Progenitor cell of endocrine pancreas (in vitro differentiated cells): ENCODE measurements around the gene IGF1R. TPM values are rescaled to one million over a fixed set of nuclear protein-coding genes. Genes with fewer than 3 reads are reported as not detected.

Source experiments
- DNase-seq: peaks from one replicate; pipeline ENCODE4 v3.0.0; 2021; ENCODE audit warnings: low spot score; ENCODE audit not compliant: unreplicated experiment
- H3K27ac Mint-ChIP-seq: 2 replicates; pipeline ENCODE4 v1.8.0; 2021; ENCODE audit warnings: mild to moderate bottlenecking, moderate library complexity, mixed read lengths
- H3K27me3 Mint-ChIP-seq: 2 replicates; pipeline ENCODE4 v1.8.0; 2021; ENCODE audit warnings: mixed read lengths
- H3K36me3 Mint-ChIP-seq: 2 replicates; pipeline ENCODE4 v1.8.0; 2022; ENCODE audit warnings: mixed read lengths; ENCODE audit not compliant: insufficient read depth
- H3K4me1 Mint-ChIP-seq: 2 replicates; pipeline ENCODE4 v1.8.0; 2021; ENCODE audit warnings: low read depth, mixed read lengths
- H3K4me3 Mint-ChIP-seq: 2 replicates; pipeline ENCODE4 v1.8.0; 2021; ENCODE audit warnings: low read depth, mild to moderate bottlenecking, moderate library complexity, mixed read lengths
- H3K9me3 Mint-ChIP-seq: 2 replicates; pipeline ENCODE4 v1.8.0; 2021; ENCODE audit warnings: low read depth, mixed read lengths
- CTCF ChIP-seq: fragments of 200-600 bp; sonication (generic); IDR thresholded peaks from one replicate; pipeline ENCODE4 v1.5.0; 2021; ENCODE audit warnings: antibody characterized with exemption, mild to moderate bottlenecking; ENCODE audit not compliant: unreplicated experiment
- total RNA-seq: library from RNA; stranded (reverse); gene quantifications from 2 replicates; pipeline ENCODE4 v1.2.1, GENCODE V29; 2021

IGF1R gene
- total RNA-seq, 1 donor from 2014 or later, result 106 TPM

GRCh38 chr15:98948456-98948855 is 300.1 kb downstream of the IGF1R start:
- no peak for TF ChIP-seq CTCF
- no peak for DNase-seq
- no peaks in the 10 kb centered on the region for H3K9me3 Mint-ChIP-seq
- no peak overlapping the region for H3K27ac Mint-ChIP-seq
- no peak overlapping the region for H3K4me3 Mint-ChIP-seq
- H3K36me3 Mint-ChIP-seq, result peaks cover 15% of the 10 kb centered on the region
- H3K27me3 Mint-ChIP-seq, result no peaks in the 10 kb centered on the region
- peaks cover 1% of the 10 kb centered on the region for H3K4me1 Mint-ChIP-seq

GRCh38 chr15:98948941-98949340 is 300.6 kb downstream of the IGF1R start:
- TF ChIP-seq CTCF, result no peak
- Mint-ChIP-seq H3K27ac (no peak overlapping the region), H3K4me3 (no peak overlapping the region), H3K9me3 (no peaks in the 10 kb centered on the region), H3K36me3 (peaks cover 15% of the 10 kb centered on the region), H3K4me1 (peaks cover 1% of the 10 kb centered on the region), H3K27me3 (no peaks in the 10 kb centered on the region)
- DNase-seq, result no peak

GRCh38 chr15:98949624-98950023 is 301.3 kb downstream of the IGF1R start:
- Mint-ChIP-seq H3K36me3 (peaks cover 15% of the 10 kb centered on the region), H3K27me3 (no peaks in the 10 kb centered on the region), H3K27ac (no peak overlapping the region), H3K9me3 (no peaks in the 10 kb centered on the region), H3K4me1 (no peaks in the 10 kb centered on the region), H3K4me3 (no peak overlapping the region)
- DNase-seq, result no peak
- no peak for TF ChIP-seq CTCF

- TF ChIP-seq CTCF, result no peak
- Mint-ChIP-seq H3K36me3 (peaks cover 15% of the 10 kb centered on the region), H3K4me3 (no peak overlapping the region), H3K9me3 (no peaks in the 10 kb centered on the region), H3K4me1 (no peaks in the 10 kb centered on the region), H3K27me3 (no peaks in the 10 kb centered on the region), H3K27ac (no peak overlapping the region)
- no peak for DNase-seq
Observed at GRCh38 chr15:98950248-98950647, 301.9 kb downstream of the IGF1R start.

- Mint-ChIP-seq H3K4me3 (no peak overlapping the region), H3K27ac (no peak overlapping the region), H3K27me3 (no peaks in the 10 kb centered on the region), H3K4me1 (no peaks in the 10 kb centered on the region), H3K36me3 (peaks cover 12% of the 10 kb centered on the region), H3K9me3 (no peaks in the 10 kb centered on the region)
- TF ChIP-seq CTCF, result no peak
- DNase-seq, result no peak
Observed at GRCh38 chr15:98951004-98951403, 302.7 kb downstream of the IGF1R start.
